Stimulated activated CD4-positive, alpha-beta T cell treated with anti-CD3 and anti-CD28 coated beads, Interleukin-4, amount 100 ng/mL, for 48 hours (primary cell): ENCODE data around the gene NETO2.

ENCODE experiments used
- DNase-seq, 2 donors: peaks; one replicate each; pipeline ENCODE4 v3.0.0-alpha.2; 2020; ENCODE audit warnings: low read depth in 2 of 2

NETO2 gene

DNA sequence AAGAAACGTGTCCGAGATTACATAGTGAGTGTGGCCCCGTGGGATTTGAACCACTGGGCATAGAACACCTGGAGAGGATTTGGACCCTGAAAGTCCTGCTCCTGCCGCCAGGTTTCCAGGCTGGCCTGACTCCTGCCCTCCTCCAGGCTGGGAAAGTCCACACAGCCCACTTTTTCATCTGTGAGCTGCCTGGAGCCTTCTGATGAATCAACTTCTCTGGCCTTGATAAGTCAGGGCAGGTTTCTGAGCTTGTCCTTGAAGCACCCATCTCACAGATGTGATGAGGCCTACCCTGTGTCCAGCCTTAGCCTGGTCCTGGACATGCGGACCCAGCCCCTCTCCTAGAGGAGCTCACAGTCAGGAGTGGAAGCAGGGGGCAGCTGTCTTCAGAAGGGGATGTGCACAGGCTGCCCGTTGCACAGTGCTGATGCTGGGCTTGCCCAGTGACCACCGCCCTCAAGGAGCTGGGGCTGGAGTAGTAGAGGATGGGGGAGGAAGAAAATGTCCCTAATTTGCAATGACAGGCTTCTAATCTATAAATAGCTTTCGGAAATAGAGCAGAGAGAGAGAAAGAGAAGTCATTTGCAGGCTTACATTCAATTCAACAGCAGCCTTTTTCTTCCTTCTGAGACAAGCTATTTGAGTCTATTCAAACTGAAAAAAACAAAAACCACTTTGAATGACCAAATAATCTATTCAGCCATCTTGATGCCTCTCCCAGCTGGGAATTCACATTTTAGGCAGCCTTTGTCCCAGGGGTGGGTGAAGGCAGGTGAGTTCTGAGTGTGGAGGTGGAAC, 96.8 kb downstream of the NETO2 start:
- no peak for DNase-seq

- DNase-seq, result no peak
Observed at GRCh38 chr16:47045459-47045858, 98.3 kb downstream of the NETO2 start.

DNA sequence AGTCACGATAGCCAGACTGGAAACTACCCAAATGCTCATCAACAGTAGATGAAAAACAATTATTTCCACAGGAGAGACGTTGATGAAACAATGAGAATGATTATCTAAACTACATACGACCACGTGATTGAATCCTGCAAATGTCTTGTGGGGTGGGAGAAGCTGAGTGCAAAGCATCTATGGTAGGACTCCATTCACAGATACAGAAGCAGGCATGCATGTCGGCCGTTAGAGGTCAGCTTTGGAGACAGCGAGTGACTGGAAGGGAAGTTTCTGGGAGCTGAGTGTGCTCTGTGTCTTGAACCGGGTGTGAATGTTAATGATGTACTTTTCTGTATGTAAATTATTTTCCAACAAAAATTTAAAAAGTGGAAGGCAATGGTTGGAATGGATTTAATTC, 98.7 kb downstream of the NETO2 start:
- no peak for DNase-seq

DNA sequence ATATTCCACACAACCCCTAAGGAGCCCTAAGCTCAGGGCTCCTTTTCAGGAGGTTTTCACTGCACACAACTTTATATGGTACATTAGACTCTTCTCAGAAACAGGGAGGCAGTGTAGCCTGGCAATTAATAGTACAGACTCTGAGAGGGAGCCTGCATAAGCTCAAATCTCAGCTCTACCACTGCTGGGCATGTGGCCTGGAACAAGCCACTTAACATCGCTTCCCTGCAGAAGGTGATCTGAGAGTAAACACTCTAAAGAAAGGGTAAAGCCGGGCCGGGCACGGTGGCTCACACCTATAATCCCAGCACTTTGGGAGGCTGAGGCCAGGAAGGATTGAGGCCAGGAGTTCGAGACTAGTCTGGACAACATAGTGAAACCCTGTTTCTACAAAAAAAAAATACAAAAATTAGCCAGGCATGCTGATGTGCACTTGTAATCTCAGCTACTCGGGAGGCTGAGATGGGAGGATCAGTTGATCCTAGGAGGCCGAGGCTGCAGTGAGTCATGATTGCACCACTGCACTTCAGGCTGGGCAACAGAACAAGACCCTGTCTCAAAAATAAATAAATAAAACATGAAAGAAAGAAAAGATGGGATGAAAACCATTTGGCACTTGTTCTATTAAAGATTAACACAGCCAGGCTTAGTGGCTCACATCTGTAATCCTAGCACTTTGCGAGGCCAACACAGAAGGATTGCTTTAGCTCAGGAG, 99.6 kb downstream of the NETO2 start:
- no peak for DNase-seq

- no peak for DNase-seq
Observed at GRCh38 chr16:47043200-47043599, 100.5 kb downstream of the NETO2 start.

- peak; percentile 85 to 94 for DNase-seq
Observed at GRCh38 chr16:47037746-47038458, 105.8 kb downstream of the NETO2 start.

DNA sequence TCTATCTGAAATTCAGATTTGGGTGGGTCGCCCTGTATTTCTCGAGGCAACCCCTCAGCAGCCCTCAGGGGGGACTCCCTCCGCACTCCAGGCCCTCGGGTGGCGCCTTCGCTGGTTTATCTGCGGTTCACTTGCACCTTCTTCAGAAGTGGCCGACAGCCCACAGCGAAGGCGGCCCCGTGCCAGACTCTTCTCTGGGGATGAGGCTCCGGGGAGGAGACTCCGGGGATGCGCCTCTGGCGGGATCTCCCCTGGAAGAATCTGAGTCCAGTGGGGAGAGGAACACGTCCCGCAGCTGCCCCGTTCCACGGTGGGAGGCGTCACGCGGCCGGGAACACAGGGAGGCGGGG, 106.4 kb downstream of the NETO2 start:
- DNase-seq, result peak; percentile 15 to 24

DNA sequence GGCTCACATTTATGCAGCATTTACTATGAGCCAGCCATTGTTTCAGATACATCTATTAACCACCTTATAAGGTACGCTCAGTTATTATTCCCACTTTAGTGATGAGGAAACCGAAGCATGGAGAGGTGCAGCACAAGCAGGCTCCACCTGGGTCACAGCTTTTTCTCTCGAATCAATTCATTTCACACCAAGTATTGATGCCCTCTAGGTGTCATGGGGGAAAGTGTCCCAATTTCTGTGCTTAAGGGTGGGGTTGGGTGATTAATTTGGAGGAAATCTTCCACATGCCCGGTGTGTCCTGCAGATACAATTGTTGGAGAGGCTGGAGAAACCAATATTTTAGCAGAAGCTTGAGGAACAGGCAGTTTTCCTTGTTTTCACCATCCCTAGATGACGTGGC, 107.5 kb downstream of the NETO2 start:
- no peak for DNase-seq

DNA sequence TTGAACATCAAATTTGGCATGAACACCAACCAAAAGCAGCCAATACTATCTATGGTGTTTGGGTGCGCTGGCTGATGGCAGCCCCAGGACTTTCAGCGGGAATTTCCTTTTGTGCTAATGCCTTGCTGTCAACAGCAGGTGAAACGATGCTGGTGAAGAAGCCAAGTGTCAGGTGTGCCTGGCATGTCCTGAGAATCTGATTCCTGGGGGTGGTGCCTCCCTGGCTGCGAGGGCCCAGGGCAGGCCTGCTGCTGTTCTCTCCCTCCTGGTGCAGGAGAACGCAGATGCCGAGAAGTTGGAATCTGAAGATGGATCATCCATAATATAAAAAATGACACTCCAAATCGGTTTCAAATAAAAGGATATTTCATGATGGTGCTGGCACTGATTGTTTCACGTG, 108.3 kb downstream of the NETO2 start:
- no peak for DNase-seq

- DNase-seq, result no peak
Observed at GRCh38 chr16:47034455-47034854, 109.3 kb downstream of the NETO2 start.

DNA sequence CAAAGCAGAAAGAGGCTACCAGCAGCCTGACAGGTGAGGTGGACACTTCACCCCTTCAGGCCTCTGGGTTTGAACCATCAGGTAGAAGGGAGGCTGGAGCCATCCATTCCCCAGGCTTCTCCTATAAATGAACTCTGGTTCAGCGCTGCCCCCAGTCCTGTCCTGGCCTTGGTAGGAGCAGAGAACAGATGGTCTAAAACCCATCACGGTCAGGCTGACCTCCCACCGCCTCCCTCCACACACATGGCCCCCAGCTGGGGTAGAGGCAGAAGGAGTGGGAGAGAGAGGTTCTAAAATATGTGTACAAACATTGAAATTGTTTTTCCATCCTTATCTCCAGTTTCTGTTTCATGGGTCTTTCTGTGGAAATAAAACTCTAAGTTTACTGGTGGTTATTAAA, 110.6 kb downstream of the NETO2 start:
- no peak for DNase-seq

DNA sequence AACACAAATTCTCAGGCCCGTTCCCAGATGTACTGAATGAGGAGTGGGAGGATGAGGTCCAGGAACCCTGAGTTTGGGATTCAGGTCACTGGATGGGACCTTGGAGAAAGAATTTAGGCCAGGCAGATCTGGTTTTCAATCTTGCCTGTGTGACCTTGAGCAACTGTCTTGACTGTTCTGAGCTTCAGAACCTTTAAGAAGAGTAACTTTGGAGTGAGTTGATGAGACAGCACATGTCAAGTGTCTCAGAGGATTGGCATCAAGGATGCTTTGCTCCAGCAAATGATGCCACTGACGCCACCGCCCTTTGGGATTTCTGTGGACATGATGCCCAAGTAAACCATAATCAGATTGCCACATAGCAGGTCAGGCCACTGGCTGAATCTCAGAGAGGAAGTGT, 114.0 kb downstream of the NETO2 start:
- DNase-seq, result no peak

DNA sequence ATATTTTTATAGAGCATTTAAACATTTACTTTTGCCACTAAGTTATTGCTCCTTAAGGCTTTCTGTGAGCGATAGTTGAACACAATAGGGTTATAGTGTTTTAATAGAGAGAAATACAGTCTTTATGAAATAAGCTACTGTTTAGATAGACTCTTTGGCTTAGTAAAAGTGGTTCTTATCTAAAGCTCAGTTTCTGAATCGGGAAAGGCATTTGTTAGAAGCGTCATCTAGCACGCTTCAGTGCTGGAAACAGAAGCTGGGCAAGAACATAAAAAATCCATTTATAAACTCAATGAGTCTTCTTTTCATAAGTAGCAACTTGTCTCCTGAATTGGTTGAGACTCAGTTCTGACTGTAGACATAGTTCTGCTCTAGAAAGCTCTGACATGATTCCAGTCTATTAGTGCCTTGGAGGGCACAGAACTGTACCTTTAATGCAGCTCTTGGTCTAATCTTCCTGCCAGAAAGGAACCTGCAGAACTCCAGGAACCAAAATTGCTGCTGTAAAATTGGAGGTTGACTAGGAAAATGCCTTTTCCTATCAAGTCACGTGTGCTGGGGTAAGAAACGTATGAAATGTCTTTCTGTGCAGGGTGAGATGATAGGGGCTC, 114.9 kb downstream of the NETO2 start:
- no peak for DNase-seq
